PC-3 (cell line): ENCODE data around the gene DELE1. TPM values are rescaled to one million over a fixed set of nuclear protein-coding genes. Genes with fewer than 3 reads are reported as not detected.

ENCODE experiments used
- ATAC-seq: fragments of 200-7000 bp; cut with Tn5 transposase; 2 replicates; pipeline ENCODE4 v1.9.1; 2020; ENCODE audit warnings: mild to moderate bottlenecking, moderate library complexity
- BruUV-seq: library from RNA; stranded (reverse); fragments of 400-500 nt; replicated peaks from 2 replicates; lab custom pipeline; 2021; lab: Mats Ljungman, UMichigan
- CTCF ChIA-PET: fragments of 300-600 bp; sonication (Branson Sonifier 250); formaldehyde crosslinking; loops from one replicate; lab custom pipeline; 2022; ENCODE audit warnings: antibody characterized with exemption; lab: Charles Lee
- POLR2A ChIA-PET: fragments of 300-600 bp; sonication (Branson Sonifier 250); formaldehyde crosslinking; loops from one replicate; lab custom pipeline; 2022; ENCODE audit warnings: antibody characterized with exemption; ENCODE audit not compliant: unreplicated experiment; lab: Charles Lee
- DNase-seq: peaks from one replicate; pipeline ENCODE4 v3.0.0-alpha.2; 2015
- H2AFZ ChIP-seq: fragments of 300-600 bp; sonication (generic); 2 replicates; pipeline ENCODE4 v1.6.0; 2016; ENCODE audit warnings: antibody characterized with exemption, low read length
- H3F3A ChIP-seq: fragments of 300-600 bp; sonication (generic); one replicate; pipeline ENCODE4 v1.6.0; 2017; ENCODE audit warnings: antibody characterized with exemption, low read length, control low read depth, mild to moderate bottlenecking; ENCODE audit not compliant: unreplicated experiment
- H3K27ac ChIP-seq: fragments of 300-600 bp; sonication (generic); 2 replicates; pipeline ENCODE4 v1.5.1; 2016; ENCODE audit warnings: mild to moderate bottlenecking, low read length
- H3K27me3 ChIP-seq: fragments of 300-600 bp; sonication (generic); 2 replicates; pipeline ENCODE4 v1.6.1; 2016; ENCODE audit warnings: low read length, mixed read lengths
- H3K36me3 ChIP-seq: fragments of 300-600 bp; sonication (generic); 2 replicates; pipeline ENCODE4 v1.6.1; 2016; ENCODE audit warnings: low read depth, mixed run types, low read length, mixed read lengths
- H3K4me1 ChIP-seq: fragments of 300-600 bp; sonication (generic); 2 replicates; pipeline ENCODE4 v1.5.1; 2016; ENCODE audit warnings: low read length; ENCODE audit not compliant: insufficient read depth
- H3K4me2 ChIP-seq: fragments of 300-600 bp; sonication (generic); 2 replicates; pipeline ENCODE4 v1.6.0; 2016; ENCODE audit warnings: low read length
- H3K4me3 ChIP-seq: fragments of 300-600 bp; sonication (generic); 2 replicates; pipeline ENCODE4 v1.5.1; 2016; ENCODE audit warnings: mild to moderate bottlenecking, low read length, mixed read lengths
- H3K79me2 ChIP-seq: fragments of 300-600 bp; sonication (generic); 2 replicates; pipeline ENCODE4 v1.6.1; 2017; ENCODE audit warnings: low read length, mixed read lengths
- H3K9ac ChIP-seq: fragments of 300-600 bp; sonication (generic); 2 replicates; pipeline ENCODE4 v1.6.0; 2016; ENCODE audit warnings: mild to moderate bottlenecking, low read length
- H3K9me2 ChIP-seq: fragments of 300-600 bp; sonication (generic); replicated peaks from 2 replicates; pipeline ENCODE4 v1.6.1; 2016; ENCODE audit warnings: mixed run types, low read length, mixed read lengths
- H3K9me3 ChIP-seq: fragments of 300-600 bp; sonication (generic); 2 replicates; pipeline ENCODE4 v1.6.1; 2016; ENCODE audit warnings: low read length, mixed read lengths
- H4K20me1 ChIP-seq: fragments of 300-600 bp; sonication (generic); 2 replicates; pipeline ENCODE4 v1.6.1; 2016; ENCODE audit warnings: low read length, mixed read lengths
- EZH2 ChIP-seq: fragments of 300-600 bp; sonication (generic); IDR thresholded peaks from one replicate; pipeline ENCODE4 v1.6.1; 2017; ENCODE audit warnings: antibody characterized with exemption, mild to moderate bottlenecking, low read length; ENCODE audit not compliant: unreplicated experiment
- EZH2phosphoT487 ChIP-seq: fragments of 300-600 bp; sonication (generic); IDR thresholded peaks from 2 replicates; pipeline ENCODE4 v1.6.1; 2018; ENCODE audit warnings: mild to moderate bottlenecking, antibody characterized with exemption, low read length, borderline replicate concordance
- intact Hi-C: fragments of 100-400 bp; cut with micrococcal nuclease; formaldehyde crosslinking; loops from 2 replicates; pipeline ENCODE4 v1.9.0; 2023
- total RNA-seq: library from RNA; depleted of rRNA; stranded (reverse); fragments of >200 nt; gene quantifications from 2 replicates; pipeline ENCODE4 v1.2.3, GENCODE V29; 2014
- TF ChIP-seq, protein P1 (sequence below): fragments of 300-600 bp; sonication (generic); conservative IDR thresholded peaks from 2 replicates; pipeline ENCODE4 v1.5.1; 2017; ENCODE audit warnings: antibody characterized with exemption, low read depth, mild to moderate bottlenecking, low read length

The DELE1 gene
- total RNA-seq, 1 experiment from 2014 or later: 46.6 TPM

DNA sequence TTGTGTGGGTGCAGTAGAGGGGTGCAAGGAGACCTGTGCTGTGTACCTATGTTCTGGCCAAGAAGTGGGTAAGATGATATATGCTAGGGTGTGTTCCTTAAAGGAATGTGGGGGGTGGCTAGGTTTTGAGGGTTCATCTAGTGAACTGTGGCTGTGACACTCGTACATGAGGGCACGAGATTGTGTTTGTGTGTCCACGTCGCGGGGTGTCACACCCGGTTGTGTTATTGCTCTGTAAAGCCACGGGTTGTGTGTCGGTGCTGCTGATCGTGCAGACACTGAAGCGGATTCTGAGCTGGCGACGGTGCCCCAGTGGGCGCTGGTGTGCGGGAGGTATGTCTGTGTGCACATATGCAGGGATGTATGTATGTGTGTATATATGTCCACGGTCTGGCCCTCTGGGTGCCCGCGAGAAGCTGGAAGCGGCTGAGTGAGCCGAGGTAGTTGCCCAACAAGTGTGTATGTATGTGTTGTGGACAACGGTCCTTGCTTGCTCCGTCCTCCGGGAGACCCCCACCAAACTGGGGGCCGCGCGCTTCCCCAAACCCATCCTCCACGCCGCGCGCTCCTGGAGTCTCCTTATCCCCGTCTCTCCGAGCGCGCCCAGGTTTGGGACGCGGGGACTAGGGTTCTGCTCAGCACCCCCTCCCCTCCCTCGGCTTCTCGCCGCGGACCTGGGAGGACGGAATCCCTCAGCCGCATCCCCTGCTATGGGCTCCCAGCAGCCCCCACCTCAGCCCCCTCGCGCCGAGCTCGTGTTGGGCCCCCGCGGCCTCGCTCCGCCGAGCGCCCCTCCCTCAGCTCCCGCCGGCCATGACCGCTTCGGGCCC is 46.1 kb upstream of the DELE1 start:
- DNase-seq: peak; percentile 30
- H3K79me2 ChIP-seq: peaks cover 50% of the 10 kb centered on the region
- TSS peak; percentile 93 for BruUV-seq
- no peaks in the 10 kb centered on the region for H3K27me3 ChIP-seq
- H2AFZ ChIP-seq: peak overlapping the region; percentile 44; the same call in 1 of the 2 replicates
- H3K4me2 ChIP-seq: peak overlapping the region; percentile 94
- peak overlapping the region; percentile 81 for H3K4me3 ChIP-seq
- ChIA-PET CTCF (interaction anchor here (2.2 kb wide), 1 partner anchor 185 kb away, joined by 10 read pairs; no protein-coding TSS in a partner anchor), POLR2A (interaction anchor here (1.3 kb wide), 1 partner anchor 27 kb away, joined by 8 read pairs; no protein-coding TSS in a partner anchor)
- H3K9me3 ChIP-seq: no peaks in the 10 kb centered on the region
- H3K9ac ChIP-seq: peak overlapping the region; percentile 76
- H3K4me1 ChIP-seq: peaks cover 9% of the 10 kb centered on the region; the same call in 1 of the 2 replicates
- H3F3A ChIP-seq: no peaks in the 10 kb centered on the region
- peak; percentile 8 for ATAC-seq
- no peak for TF ChIP-seq EZH2phosphoT487
- TF ChIP-seq, protein P1, sequence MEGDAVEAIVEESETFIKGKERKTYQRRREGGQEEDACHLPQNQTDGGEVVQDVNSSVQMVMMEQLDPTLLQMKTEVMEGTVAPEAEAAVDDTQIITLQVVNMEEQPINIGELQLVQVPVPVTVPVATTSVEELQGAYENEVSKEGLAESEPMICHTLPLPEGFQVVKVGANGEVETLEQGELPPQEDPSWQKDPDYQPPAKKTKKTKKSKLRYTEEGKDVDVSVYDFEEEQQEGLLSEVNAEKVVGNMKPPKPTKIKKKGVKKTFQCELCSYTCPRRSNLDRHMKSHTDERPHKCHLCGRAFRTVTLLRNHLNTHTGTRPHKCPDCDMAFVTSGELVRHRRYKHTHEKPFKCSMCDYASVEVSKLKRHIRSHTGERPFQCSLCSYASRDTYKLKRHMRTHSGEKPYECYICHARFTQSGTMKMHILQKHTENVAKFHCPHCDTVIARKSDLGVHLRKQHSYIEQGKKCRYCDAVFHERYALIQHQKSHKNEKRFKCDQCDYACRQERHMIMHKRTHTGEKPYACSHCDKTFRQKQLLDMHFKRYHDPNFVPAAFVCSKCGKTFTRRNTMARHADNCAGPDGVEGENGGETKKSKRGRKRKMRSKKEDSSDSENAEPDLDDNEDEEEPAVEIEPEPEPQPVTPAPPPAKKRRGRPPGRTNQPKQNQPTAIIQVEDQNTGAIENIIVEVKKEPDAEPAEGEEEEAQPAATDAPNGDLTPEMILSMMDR: no peak
- no peak for TF ChIP-seq EZH2
- H4K20me1 ChIP-seq: no peaks in the 10 kb centered on the region
- H3K36me3 ChIP-seq: no peaks in the 10 kb centered on the region
- 0 out of 2 replicates have a peak overlapping the region, but pooled peaks have one; percentile 37 for H3K27ac ChIP-seq
- no peaks in the 10 kb centered on the region for H3K9me2 ChIP-seq
- intact Hi-C loops: loop anchor here (2.0 to 10.0 kb wide), 2 partner anchors 63 to 185 kb away; no protein-coding TSS in a partner anchor

DNA sequence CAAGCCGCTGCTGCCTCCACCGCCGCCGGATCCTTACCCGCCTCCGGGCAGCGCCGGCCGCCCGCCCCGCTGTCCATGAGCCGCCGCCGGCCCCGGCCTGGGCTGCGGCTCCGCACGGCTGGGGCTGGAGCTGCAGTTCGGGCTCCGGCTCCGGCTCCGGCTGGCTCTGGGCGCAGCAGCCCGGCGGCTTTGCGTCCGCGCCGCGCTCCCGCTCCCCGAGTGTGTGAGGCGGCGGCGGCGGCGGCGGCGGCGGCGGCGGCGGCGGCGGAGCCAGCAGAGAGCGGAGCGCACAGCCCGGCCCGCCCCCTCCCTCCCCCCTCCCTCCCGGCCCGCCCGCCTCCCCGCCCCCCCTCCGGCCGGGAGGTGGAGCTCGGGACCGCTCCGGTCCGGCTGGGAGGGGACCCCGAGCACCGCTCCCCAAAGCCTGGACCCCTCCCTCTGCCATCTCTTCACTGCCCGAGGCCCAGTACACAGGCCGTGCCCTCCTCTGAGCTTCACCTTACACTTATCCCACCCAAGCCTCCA is 45.4 kb upstream of the DELE1 start, which contains the start of gene PCDH1:
Gene PCDH1, minus strand, starts transcription at position 225 of the 525 bp plus-strand sequence. Its CDS starts 148 bp downstream, at position 77.
- H3K36me3 ChIP-seq: no peaks in the 10 kb centered on the region
- ChIA-PET CTCF (interaction anchor here (0.7 to 2.2 kb wide), 3 partner anchors 121 to 240 kb away, joined by 5 to 10 read pairs (median 8); no protein-coding TSS in a partner anchor), POLR2A (interaction anchor here (0.7 to 1.3 kb wide), 3 partner anchors 28 to 57 kb away, joined by 5 to 13 read pairs (median 8); partner anchors contain the start of gene DELE1)
- peak within 1 kb of the TSS; percentile 92 for H2AFZ ChIP-seq
- no peaks in the 10 kb centered on the region for H3K27me3 ChIP-seq
- H3K9me3 ChIP-seq: no peaks in the 10 kb centered on the region
- no peaks in the 10 kb centered on the region for H3K9me2 ChIP-seq
- TF ChIP-seq EZH2phosphoT487 (no peak), EZH2 (no peak)
- TF ChIP-seq, protein P1: no peak
- peak within 1 kb of the TSS; percentile 81 for H3K4me3 ChIP-seq
- peak within 1 kb of the TSS; percentile 97 for H3K4me2 ChIP-seq
- DNase-seq: peak; percentile 43
- no peaks in the 10 kb centered on the region for H4K20me1 ChIP-seq
- ATAC-seq: peak; percentile 40
- BruUV-seq: no TSS peak
- H3K27ac ChIP-seq: 0 out of 2 replicates have a peak within 1 kb of the TSS, but pooled peaks have one; percentile 37
- H3F3A ChIP-seq: no peaks in the 10 kb centered on the region
- H3K9ac ChIP-seq: peak within 1 kb of the TSS; percentile 76
- intact Hi-C loops: loop anchor here (2.0 to 10.0 kb wide), 2 partner anchors 63 to 185 kb away; no protein-coding TSS in a partner anchor
- peaks cover 45% of the 10 kb centered on the region for H3K79me2 ChIP-seq
- H3K4me1 ChIP-seq: peaks cover 9% of the 10 kb centered on the region; the same call in 1 of the 2 replicates
